Mesenchymal stem cell (in vitro differentiated cells and primary cell): ENCODE results near the gene NKIRAS2.

Source experiments
- DNase-seq: peaks from one replicate; pipeline ENCODE4 v3.0.0-alpha.2; 2013
- H2AFZ ChIP-seq: one replicate; pipeline ENCODE4 v1.6.1; 2013; ENCODE audit warnings: low read depth, mild to moderate bottlenecking, control low read depth, inconsistent platforms, low read length, moderate library complexity
- H2AK5ac ChIP-seq: 2 replicates; pipeline ENCODE4 v1.6.1; 2013; ENCODE audit warnings: low read length, moderate library complexity, mild to moderate bottlenecking, inconsistent platforms; ENCODE audit not compliant: severe bottlenecking
- H2BK120ac ChIP-seq: one replicate; pipeline ENCODE4 v1.6.1; 2013; ENCODE audit warnings: low read depth, mild to moderate bottlenecking, inconsistent platforms, low read length, moderate library complexity
- H2BK12ac ChIP-seq, 2 experiments: one replicate each; pipeline ENCODE4 v1.6.1; 2013; ENCODE audit warnings: inconsistent platforms in 2 of 2, low read length in 2 of 2, mild to moderate bottlenecking in 2 of 2, moderate library complexity in 2 of 2, control low read depth in 1 of 2
- H2BK15ac ChIP-seq: one replicate; pipeline ENCODE4 v1.6.1; 2013; ENCODE audit warnings: mild to moderate bottlenecking, low read depth, inconsistent platforms; ENCODE audit not compliant: poor library complexity, severe bottlenecking
- H2BK5ac ChIP-seq: 2 replicates; pipeline ENCODE4 v1.6.1; 2013; ENCODE audit warnings: low read depth, mild to moderate bottlenecking, low read length, control low read depth, inconsistent platforms; ENCODE audit not compliant: poor library complexity, severe bottlenecking
- H3K14ac ChIP-seq, 2 experiments: one replicate each; pipeline ENCODE4 v1.6.1; 2013; ENCODE audit warnings: inconsistent platforms in 2 of 2, low read length in 2 of 2, control low read depth in 1 of 2, mild to moderate bottlenecking in 1 of 2, moderate library complexity in 1 of 2
- H3K18ac ChIP-seq, 2 experiments: one replicate each; pipeline ENCODE4 v1.6.1; 2013; ENCODE audit warnings: inconsistent platforms in 2 of 2, low read length in 2 of 2, control low read depth in 1 of 2, low read depth in 1 of 2, mild to moderate bottlenecking in 1 of 2
- H3K23ac ChIP-seq, 2 experiments: one replicate each; pipeline ENCODE4 v1.6.1; 2013; ENCODE audit warnings: inconsistent platforms in 2 of 2, low read length in 2 of 2, mild to moderate bottlenecking in 2 of 2, moderate library complexity in 2 of 2, control low read depth in 1 of 2
- H3K27ac ChIP-seq: 2 replicates; pipeline ENCODE4 v1.5.1; 2013; ENCODE audit warnings: mild to moderate bottlenecking, moderate library complexity, low read length, control low read depth, inconsistent platforms; ENCODE audit not compliant: poor library complexity, severe bottlenecking
- H3K27me3 ChIP-seq, 2 experiments: 2 replicates each; pipeline versions ENCODE4 v1.6.1 to v1.7.0; 2013; ENCODE audit warnings: low read length in 2 of 2, mild to moderate bottlenecking in 2 of 2, moderate library complexity in 2 of 2, control low read depth in 1 of 2, inconsistent platforms in 1 of 2; ENCODE audit not compliant: control insufficient read depth in 1 of 2, insufficient read depth in 1 of 2
- H3K36me3 ChIP-seq, 2 experiments: 2 replicates each; pipeline versions ENCODE4 v1.6.1 to v1.7.0; 2013; ENCODE audit warnings: low read length in 2 of 2, control low read depth in 1 of 2, inconsistent platforms in 1 of 2, low read depth in 1 of 2, mild to moderate bottlenecking in 1 of 2; ENCODE audit not compliant: insufficient read depth in 2 of 2, control insufficient read depth in 1 of 2
- H3K4ac ChIP-seq, 2 experiments: one replicate each; pipeline ENCODE4 v1.6.1; 2013; ENCODE audit warnings: inconsistent platforms in 2 of 2, low read length in 2 of 2, mild to moderate bottlenecking in 2 of 2, moderate library complexity in 2 of 2, control low read depth in 1 of 2, low read depth in 1 of 2
- H3K4me1 ChIP-seq: 2 replicates; pipeline ENCODE4 v1.6.1; 2013; ENCODE audit warnings: low read depth, low read length, control low read depth; ENCODE audit not compliant: control insufficient read depth, insufficient read depth
- H3K4me2 ChIP-seq: 2 replicates; pipeline ENCODE4 v1.6.1; 2013; ENCODE audit warnings: low read length, mild to moderate bottlenecking, inconsistent platforms; ENCODE audit not compliant: poor library complexity, severe bottlenecking
- H3K4me3 ChIP-seq, 2 experiments: 2 replicates each; pipeline versions ENCODE4 v1.5.1 to v1.7.0; 2013; ENCODE audit warnings: low read length in 2 of 2, mild to moderate bottlenecking in 2 of 2, control low read depth in 1 of 2, low read depth in 1 of 2; ENCODE audit not compliant: insufficient read depth in 1 of 2
- H3K79me1 ChIP-seq: replicated peaks from 2 replicates; pipeline ENCODE4 v1.6.1; 2013; ENCODE audit warnings: mild to moderate bottlenecking, control low read depth, low read length, inconsistent platforms; ENCODE audit not compliant: poor library complexity, severe bottlenecking
- H3K9ac ChIP-seq: 2 replicates; pipeline ENCODE4 v1.7.0; 2013; ENCODE audit warnings: mild to moderate bottlenecking, low read length, moderate library complexity
- H3K9me3 ChIP-seq: 2 replicates; pipeline ENCODE4 v1.7.0; 2013; ENCODE audit warnings: mild to moderate bottlenecking, low read length; ENCODE audit not compliant: control insufficient read depth
- H4K8ac ChIP-seq: one replicate; pipeline ENCODE4 v1.6.1; 2013; ENCODE audit warnings: inconsistent platforms, mild to moderate bottlenecking, low read length, moderate library complexity
- H4K91ac ChIP-seq: one replicate; pipeline ENCODE4 v1.6.1; 2013; ENCODE audit warnings: mild to moderate bottlenecking, low read length, inconsistent platforms
- WGBS: methylation state at CpG from one replicate; pipeline ENCODE4 v1.1.7; 2013; ENCODE audit warnings: mixed read lengths; 5-methylcytosine and 5-hydroxymethylcytosine counted together

The NKIRAS2 gene

GRCh38 chr17:42002175-42002791 lies 17.6 kb upstream of the NKIRAS2 start:
- Histone ChIP-seq H3K27me3 (no peaks in the 10 kb centered on the region), H3K79me1 (peaks cover 16% of the 10 kb centered on the region), H3K4me1 (peaks cover 5% of the 10 kb centered on the region), H3K36me3 (peaks cover 19 to 56% of the 10 kb centered on the region in 2 experiments), H2AK5ac (no peak overlapping the region), H4K91ac (no peak overlapping the region), H3K4me2 (no peak overlapping the region), H3K9me3 (no peaks in the 10 kb centered on the region), H3K18ac (no peak overlapping the region), H2BK15ac (no peak overlapping the region), H3K4me3 (no peak overlapping the region), H4K8ac (no peak overlapping the region), H3K9ac (no peak overlapping the region), H3K14ac (no peak overlapping the region), H2BK12ac (no peak overlapping the region), H3K27ac (no peak overlapping the region), H2BK5ac (no peak overlapping the region), H3K4ac (no peak overlapping the region), H2BK120ac (no peak overlapping the region), H3K23ac (no peak overlapping the region), H2AFZ (no peak overlapping the region)
- no peak for DNase-seq
- WGBS: 94% methylated on average over 4 of the region's 7 CpGs

DNA sequence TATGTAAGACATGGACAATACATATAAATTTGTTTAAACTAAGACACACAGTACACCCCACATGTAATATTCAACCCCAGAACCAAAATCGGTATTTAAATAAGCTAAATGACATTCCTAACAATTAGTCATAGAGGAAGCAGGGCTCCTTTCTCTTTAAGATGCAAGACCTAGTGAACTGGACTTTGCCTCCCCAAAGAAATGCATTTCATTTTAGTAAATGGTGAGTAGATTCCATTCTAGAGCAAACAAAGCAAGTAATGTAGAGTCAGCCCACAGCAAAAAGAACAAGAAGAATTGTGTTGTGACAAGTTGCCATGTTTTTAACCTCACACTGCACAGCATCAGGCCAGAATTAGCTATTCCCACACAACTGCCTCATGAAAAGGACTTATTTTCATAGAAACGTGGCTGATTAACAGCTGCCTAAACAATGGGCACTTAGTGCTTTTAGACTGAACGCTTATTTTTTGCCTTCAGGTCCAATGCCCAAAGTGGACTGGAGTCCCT lies 17.0 kb upstream of the NKIRAS2 start:
- Histone ChIP-seq H2BK12ac (no peak overlapping the region), H2BK120ac (no peak overlapping the region), H3K18ac (no peak overlapping the region), H3K36me3 (peaks cover 14 to 50% of the 10 kb centered on the region in 2 experiments), H2AFZ (no peak overlapping the region), H3K14ac (no peak overlapping the region), H4K91ac (no peak overlapping the region), H3K27me3 (no peaks in the 10 kb centered on the region), H2AK5ac (no peak overlapping the region), H3K4me1 (peaks cover 2% of the 10 kb centered on the region), H3K27ac (peak overlapping the region; percentile 14), H3K4ac (no peak overlapping the region), H3K9me3 (no peaks in the 10 kb centered on the region), H2BK15ac (no peak overlapping the region), H3K4me2 (no peak overlapping the region), H4K8ac (no peak overlapping the region), H2BK5ac (no peak overlapping the region), H3K9ac (no peak overlapping the region), H3K79me1 (peaks cover 13% of the 10 kb centered on the region), H3K4me3 (no peak overlapping the region), H3K23ac (no peak overlapping the region)
- no peak for DNase-seq
- WGBS: 70% methylated on average over 3 of the region's 3 CpGs

- Histone ChIP-seq H3K4ac (no peak overlapping the region), H3K27ac (no peak overlapping the region), H3K23ac (no peak overlapping the region), H2BK15ac (no peak overlapping the region), H2BK5ac (no peak overlapping the region), H2BK12ac (no peak overlapping the region), H3K9ac (peak overlapping the region; percentile 23), H2AFZ (no peak overlapping the region), H4K8ac (no peak overlapping the region), H3K9me3 (no peaks in the 10 kb centered on the region), H3K27me3 (no peaks in the 10 kb centered on the region), H2AK5ac (no peak overlapping the region), H3K36me3 (peaks cover 3 to 38% of the 10 kb centered on the region in 2 experiments), H3K4me3 (no peak overlapping the region), H3K4me2 (no peak overlapping the region), H3K18ac (no peak overlapping the region), H4K91ac (no peak overlapping the region), H2BK120ac (no peak overlapping the region), H3K79me1 (peaks cover 4% of the 10 kb centered on the region), H3K14ac (no peak overlapping the region), H3K4me1 (peaks cover 2% of the 10 kb centered on the region)
- DNase-seq: no peak
- WGBS: no CpG with 5 or more reads among the region's 1 CpG
Measured at GRCh38 chr17:42005166-42005565, 14.7 kb upstream of the NKIRAS2 start.

DNA sequence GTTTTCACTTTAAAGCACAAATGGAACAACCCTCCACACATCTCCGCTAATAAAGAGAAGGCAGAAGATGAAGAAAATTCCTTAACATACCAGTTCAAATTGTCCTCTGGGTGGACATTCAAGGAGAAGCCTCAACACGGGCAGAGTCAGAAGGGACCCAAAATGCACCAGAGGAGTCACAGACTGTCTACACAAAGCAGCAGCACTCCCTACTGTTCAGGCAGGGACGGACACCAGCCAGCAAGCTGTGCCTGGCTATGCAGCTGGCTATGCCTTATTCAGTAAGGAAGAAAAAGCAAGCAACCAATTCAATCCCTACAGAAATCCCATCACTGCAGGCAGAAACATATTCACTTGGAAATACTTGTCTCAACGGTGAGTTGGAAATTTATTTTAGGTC lies 10.7 kb upstream of the NKIRAS2 start:
- Histone ChIP-seq H3K9ac (no peak overlapping the region), H4K91ac (peak overlapping the region; percentile 85), H3K36me3 (peaks cover 6 to 13% of the 10 kb centered on the region in 2 experiments), H3K79me1 (peaks cover 2% of the 10 kb centered on the region), H4K8ac (no peak overlapping the region), H3K4me3 (no peak overlapping the region), H3K4ac (no peak overlapping the region), H2BK12ac (no peak overlapping the region), H3K4me2 (no peak overlapping the region), H3K23ac (no peak overlapping the region), H2AFZ (no peak overlapping the region), H2BK5ac (no peak overlapping the region), H2AK5ac (no peak overlapping the region), H3K27ac (no peak overlapping the region), H2BK120ac (no peak overlapping the region), H3K18ac (no peak overlapping the region), H3K14ac (no peak overlapping the region), H2BK15ac (peak overlapping the region; percentile 23), H3K27me3 (no peaks in the 10 kb centered on the region), H3K4me1 (peaks cover 3% of the 10 kb centered on the region), H3K9me3 (no peaks in the 10 kb centered on the region)
- no peak for DNase-seq
- 97% methylated on average over 3 of the region's 4 CpGs for WGBS
